Loucy (cell line): Measurements from ENCODE around the gene DCAF4L1.

Source experiments
- H2AFZ ChIP-seq: fragments of 200-600 bp; sonication (generic); 2 replicates; pipeline ENCODE4 v1.6.0; 2016; ENCODE audit warnings: antibody characterized with exemption, mild to moderate bottlenecking, low read length, moderate library complexity
- H3F3A ChIP-seq: fragments of 200-600 bp; 2 replicates; pipeline ENCODE4 v1.6.0; 2016; ENCODE audit warnings: antibody characterized with exemption, low read depth, mild to moderate bottlenecking
- H3K27me3 ChIP-seq: fragments of 200-600 bp; sonication (generic); 2 replicates; pipeline ENCODE4 v1.6.1; 2014; ENCODE audit warnings: low read length, mild to moderate bottlenecking; ENCODE audit not compliant: insufficient read depth, poor library complexity, severe bottlenecking
- H3K36me3 ChIP-seq: fragments of 200-600 bp; sonication (generic); 2 replicates; pipeline ENCODE4 v1.6.1; 2016; ENCODE audit warnings: low read length; ENCODE audit not compliant: insufficient read depth
- H3K4me1 ChIP-seq: fragments of 200-600 bp; sonication (generic); 2 replicates; pipeline ENCODE4 v1.5.1; 2014; ENCODE audit warnings: low read length, mild to moderate bottlenecking; ENCODE audit not compliant: insufficient read depth, poor library complexity, severe bottlenecking
- H3K4me2 ChIP-seq: fragments of 200-600 bp; sonication (generic); 2 replicates; pipeline ENCODE4 v1.6.0; 2014; ENCODE audit warnings: antibody characterized with exemption, low read length, low read depth, mild to moderate bottlenecking; ENCODE audit not compliant: poor library complexity, severe bottlenecking
- H3K4me3 ChIP-seq: fragments of 200-600 bp; sonication (generic); 2 replicates; pipeline ENCODE4 v1.5.1; 2014; ENCODE audit warnings: low read length, mild to moderate bottlenecking, mixed read lengths; ENCODE audit not compliant: poor library complexity, severe bottlenecking
- H3K79me2 ChIP-seq: fragments of 200-600 bp; sonication (generic); 2 replicates; pipeline ENCODE4 v1.6.1; 2014; ENCODE audit warnings: low read length; ENCODE audit not compliant: insufficient read depth
- H3K9ac ChIP-seq: fragments of 200-600 bp; sonication (generic); 2 replicates; pipeline ENCODE4 v1.6.0; 2014; ENCODE audit warnings: mild to moderate bottlenecking, low read depth, low read length, moderate library complexity; ENCODE audit not compliant: poor library complexity, severe bottlenecking
- H3K9me2 ChIP-seq: fragments of 200-600 bp; sonication (generic); replicated peaks from 2 replicates; pipeline ENCODE4 v1.6.1; 2016; ENCODE audit warnings: low read depth, low read length, mixed read lengths
- H3K9me3 ChIP-seq: fragments of 200-600 bp; sonication (generic); 2 replicates; pipeline ENCODE4 v1.6.1; 2014; ENCODE audit warnings: mild to moderate bottlenecking, antibody characterized with exemption, low read length, low read depth; ENCODE audit not compliant: insufficient read depth
- H4K20me1 ChIP-seq: fragments of 200-600 bp; sonication (generic); 2 replicates; pipeline ENCODE4 v1.6.0; 2014; ENCODE audit warnings: antibody characterized with exemption, low read length, mild to moderate bottlenecking; ENCODE audit not compliant: insufficient read depth, poor library complexity, severe bottlenecking
- EZH2phosphoT487 ChIP-seq: fragments of 200-600 bp; IDR thresholded peaks from 2 replicates; pipeline ENCODE4 v1.6.1; 2018; ENCODE audit warnings: antibody characterized with exemption, mild to moderate bottlenecking, moderate library complexity, borderline replicate concordance
- TF ChIP-seq, protein P1 (sequence below): fragments of 200-600 bp; sonication (generic); conservative IDR thresholded peaks from 2 replicates; pipeline ENCODE4 v1.5.1; 2014; ENCODE audit warnings: mild to moderate bottlenecking, antibody characterized with exemption, low read length

Gene DCAF4L1

DNA sequence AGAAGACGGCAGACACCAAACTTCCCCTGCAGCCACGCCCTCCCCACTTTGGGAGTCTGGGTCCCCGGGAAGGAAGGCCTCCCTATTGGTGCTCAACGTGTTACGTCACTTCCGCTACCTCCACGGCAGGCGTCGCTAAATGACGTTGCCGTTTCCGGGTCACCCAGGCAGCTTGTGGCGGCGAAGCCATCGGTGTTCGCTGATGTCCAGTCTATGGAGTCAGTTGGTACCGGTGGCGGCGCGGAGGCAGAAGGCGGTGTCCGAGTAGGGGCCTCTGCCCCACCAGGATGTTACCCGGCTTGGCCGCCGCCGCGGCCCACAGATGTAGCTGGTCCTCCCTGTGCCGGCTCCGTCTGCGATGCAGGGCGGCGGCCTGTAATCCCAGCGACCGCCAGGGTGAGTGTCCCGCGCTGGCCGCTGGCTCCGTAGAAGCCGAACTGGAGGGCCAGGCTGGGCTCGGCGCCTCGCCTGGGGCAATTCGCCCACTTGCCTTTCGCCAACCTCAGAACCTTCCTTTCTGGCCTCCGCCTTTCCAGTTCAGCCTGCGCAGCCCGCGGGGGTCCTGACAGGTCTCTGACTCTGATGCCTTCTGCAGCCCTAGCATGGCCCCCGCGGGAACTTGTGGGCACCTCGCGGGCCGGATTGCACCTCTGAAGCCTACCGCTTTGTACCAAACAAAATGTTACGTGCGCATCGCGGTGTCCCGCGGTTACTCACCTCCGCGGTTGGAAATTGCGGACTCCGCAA lies 9.0 kb downstream of the DCAF4L1 start, which contains the start of gene SLC30A9:
SLC30A9 (plus strand) TSS at position 166 of the 747 bp plus-strand sequence; CDS start at position 288, 122 bp downstream.
- Histone ChIP-seq H3K4me3 (peak within 1 kb of the TSS; percentile 91), H4K20me1 (peaks cover 11% of the 10 kb centered on the region), H3K4me1 (peaks cover 32% of the 10 kb centered on the region), H2AFZ (peak within 1 kb of the TSS; percentile 94), H3K27me3 (no peaks in the 10 kb centered on the region), H3K4me2 (peak within 1 kb of the TSS; percentile 84), H3K79me2 (peaks cover 36% of the 10 kb centered on the region), H3K9me2 (no peaks in the 10 kb centered on the region), H3K9me3 (no peaks in the 10 kb centered on the region), H3K9ac (peak within 1 kb of the TSS; percentile 90), H3K36me3 (no peaks in the 10 kb centered on the region), H3F3A (no peaks in the 10 kb centered on the region)
- TF ChIP-seq, protein P1, sequence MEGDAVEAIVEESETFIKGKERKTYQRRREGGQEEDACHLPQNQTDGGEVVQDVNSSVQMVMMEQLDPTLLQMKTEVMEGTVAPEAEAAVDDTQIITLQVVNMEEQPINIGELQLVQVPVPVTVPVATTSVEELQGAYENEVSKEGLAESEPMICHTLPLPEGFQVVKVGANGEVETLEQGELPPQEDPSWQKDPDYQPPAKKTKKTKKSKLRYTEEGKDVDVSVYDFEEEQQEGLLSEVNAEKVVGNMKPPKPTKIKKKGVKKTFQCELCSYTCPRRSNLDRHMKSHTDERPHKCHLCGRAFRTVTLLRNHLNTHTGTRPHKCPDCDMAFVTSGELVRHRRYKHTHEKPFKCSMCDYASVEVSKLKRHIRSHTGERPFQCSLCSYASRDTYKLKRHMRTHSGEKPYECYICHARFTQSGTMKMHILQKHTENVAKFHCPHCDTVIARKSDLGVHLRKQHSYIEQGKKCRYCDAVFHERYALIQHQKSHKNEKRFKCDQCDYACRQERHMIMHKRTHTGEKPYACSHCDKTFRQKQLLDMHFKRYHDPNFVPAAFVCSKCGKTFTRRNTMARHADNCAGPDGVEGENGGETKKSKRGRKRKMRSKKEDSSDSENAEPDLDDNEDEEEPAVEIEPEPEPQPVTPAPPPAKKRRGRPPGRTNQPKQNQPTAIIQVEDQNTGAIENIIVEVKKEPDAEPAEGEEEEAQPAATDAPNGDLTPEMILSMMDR: no peak; the same call in 1 of the 2 replicates
- no peak for TF ChIP-seq EZH2phosphoT487

DNA sequence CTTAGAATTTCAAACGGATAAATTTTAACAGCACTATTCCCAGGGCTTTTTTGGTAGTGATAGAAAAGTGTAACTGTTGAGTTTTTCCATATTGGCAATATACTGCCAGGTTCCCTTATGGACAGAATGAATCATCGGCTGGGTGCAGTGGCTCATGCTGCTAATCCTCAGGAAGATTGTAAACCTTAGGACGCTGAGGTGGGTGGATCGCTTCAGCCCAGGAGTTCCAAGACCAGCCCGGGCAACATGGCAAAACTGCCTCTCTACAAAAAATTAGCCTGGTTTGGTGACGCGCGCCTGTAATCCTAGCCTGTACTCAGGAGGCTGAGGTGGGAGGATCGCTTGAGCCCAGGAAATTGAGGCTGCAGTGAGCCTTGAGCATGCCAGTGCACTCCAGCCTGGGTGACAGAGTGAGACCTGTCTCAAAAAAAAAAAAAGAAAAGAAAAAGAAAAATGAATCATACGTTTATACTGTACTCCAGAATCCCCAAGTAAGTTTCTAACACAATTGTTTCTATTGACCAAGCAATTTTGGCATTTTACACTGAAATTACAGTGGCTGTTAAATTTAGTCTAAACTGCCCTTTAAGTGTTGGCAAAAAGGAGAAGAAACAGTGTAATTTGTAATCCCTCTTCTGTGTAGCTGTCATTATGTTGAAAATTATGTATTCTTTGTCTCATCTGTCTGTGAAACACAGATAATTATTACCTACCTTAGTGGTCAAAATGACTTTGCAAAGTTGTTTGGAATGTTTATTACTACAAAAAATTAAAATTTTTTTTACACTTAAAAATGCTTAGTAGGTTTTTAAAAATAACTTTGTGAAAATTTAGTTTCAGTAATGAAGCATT lies 10.6 kb downstream of the DCAF4L1 start:
- Histone ChIP-seq H3K36me3 (no peaks in the 10 kb centered on the region), H3K9ac (peak overlapping the region; percentile 90), H3K4me2 (peak overlapping the region; percentile 84), H3K4me1 (peaks cover 32% of the 10 kb centered on the region), H3K9me2 (no peaks in the 10 kb centered on the region), H3K79me2 (peaks cover 36% of the 10 kb centered on the region), H3K9me3 (no peaks in the 10 kb centered on the region), H3K27me3 (no peaks in the 10 kb centered on the region), H4K20me1 (peaks cover 11% of the 10 kb centered on the region), H3F3A (no peaks in the 10 kb centered on the region), H3K4me3 (peak overlapping the region; percentile 91), H2AFZ (no peak overlapping the region)
- TF ChIP-seq, protein P1: no peak
- TF ChIP-seq EZH2phosphoT487: no peak

DNA sequence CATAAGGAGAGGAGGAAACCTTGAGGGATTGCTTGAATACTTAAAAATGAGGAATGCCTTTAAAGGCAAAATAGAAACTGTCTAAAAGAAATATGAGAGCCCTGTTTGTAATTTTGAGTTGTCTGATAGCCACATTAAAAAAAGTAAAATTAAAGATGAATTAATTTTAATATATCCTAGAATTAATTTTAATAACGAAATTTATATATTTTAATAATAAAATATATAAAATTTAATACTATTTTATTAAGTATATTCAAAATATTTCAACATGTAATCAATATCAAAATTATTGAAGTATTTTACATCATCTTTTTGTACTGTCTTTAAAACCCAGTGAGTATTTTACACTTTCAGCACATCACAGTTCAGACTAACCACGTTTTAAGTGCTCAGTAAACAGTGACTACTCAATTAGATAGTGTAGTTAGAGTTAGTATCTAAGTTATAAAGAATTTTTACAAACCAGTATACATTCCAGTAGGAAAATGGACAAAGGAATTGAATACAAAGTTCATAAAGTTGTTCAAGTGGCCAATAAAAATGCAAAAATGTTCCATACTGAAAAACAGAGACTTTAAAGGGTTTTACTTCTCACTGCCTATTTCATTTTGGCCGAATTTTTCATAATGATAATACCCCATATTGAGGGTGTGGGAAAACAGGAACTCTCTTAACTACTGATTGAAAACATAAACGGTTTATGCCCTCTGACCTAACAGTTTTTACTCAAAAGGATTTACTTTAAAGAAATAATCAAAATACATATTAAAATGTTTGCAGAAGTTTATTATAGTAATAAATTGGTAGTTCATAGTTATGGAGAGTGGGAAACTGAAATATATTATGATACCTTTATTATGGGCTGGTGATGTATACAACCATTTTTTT lies 11.7 kb downstream of the DCAF4L1 start:
- Histone ChIP-seq H3K9ac (peak overlapping the region; percentile 20), H3K9me2 (no peaks in the 10 kb centered on the region), H3K79me2 (peaks cover 36% of the 10 kb centered on the region), H3K36me3 (no peaks in the 10 kb centered on the region), H3K4me1 (peaks cover 32% of the 10 kb centered on the region), H3K4me3 (peak overlapping the region; percentile 91), H3K27me3 (no peaks in the 10 kb centered on the region), H3K9me3 (no peaks in the 10 kb centered on the region), H3K4me2 (peak overlapping the region; percentile 84), H3F3A (no peaks in the 10 kb centered on the region), H4K20me1 (peaks cover 11% of the 10 kb centered on the region), H2AFZ (no peak overlapping the region)
- TF ChIP-seq, protein P1: no peak
- TF ChIP-seq EZH2phosphoT487: no peak
